Activated CD4-positive, alpha-beta T cell treated with anti-CD3 and anti-CD28 coated beads, Interleukin-2, amount 10 ng/mL, durations not matched to agents 24 days and 14 days (primary cell): ENCODE measurements around the gene FRMD4A. TPM values are rescaled to one million over a fixed set of nuclear protein-coding genes. Genes with fewer than 3 reads are reported as not detected.

Experiments
- DNase-seq: peaks from one replicate; pipeline ENCODE4 v3.0.0; 2022
- H3K27ac Mint-ChIP-seq: one replicate; pipeline ENCODE4 v1.8.0; 2022; ENCODE audit warnings: mild to moderate bottlenecking, mixed read lengths
- H3K27me3 Mint-ChIP-seq: one replicate; pipeline ENCODE4 v1.8.0; 2022; ENCODE audit warnings: mixed read lengths
- H3K36me3 Mint-ChIP-seq: one replicate; pipeline ENCODE4 v1.8.0; 2022; ENCODE audit warnings: low read depth, mild to moderate bottlenecking, mixed read lengths
- H3K4me1 Mint-ChIP-seq: one replicate; pipeline ENCODE4 v1.8.0; 2021; ENCODE audit warnings: mixed read lengths
- H3K4me3 Mint-ChIP-seq: one replicate; pipeline ENCODE4 v1.8.0; 2022; ENCODE audit warnings: mild to moderate bottlenecking, moderate library complexity, mixed read lengths
- H3K9me3 Mint-ChIP-seq: one replicate; pipeline ENCODE4 v1.8.0; 2021; ENCODE audit warnings: mixed read lengths
- intact Hi-C: fragments of 100-400 bp; cut with micrococcal nuclease; formaldehyde crosslinking; loops from one replicate; pipeline ENCODE4 v1.15.1; 2023
- total RNA-seq: library from RNA; stranded (reverse); gene quantifications from 2 replicates; pipeline ENCODE4 v1.2.3, GENCODE V29; 2022

Gene FRMD4A
- total RNA-seq, 1 donor from 2014 or later = 0.98 TPM

DNA sequence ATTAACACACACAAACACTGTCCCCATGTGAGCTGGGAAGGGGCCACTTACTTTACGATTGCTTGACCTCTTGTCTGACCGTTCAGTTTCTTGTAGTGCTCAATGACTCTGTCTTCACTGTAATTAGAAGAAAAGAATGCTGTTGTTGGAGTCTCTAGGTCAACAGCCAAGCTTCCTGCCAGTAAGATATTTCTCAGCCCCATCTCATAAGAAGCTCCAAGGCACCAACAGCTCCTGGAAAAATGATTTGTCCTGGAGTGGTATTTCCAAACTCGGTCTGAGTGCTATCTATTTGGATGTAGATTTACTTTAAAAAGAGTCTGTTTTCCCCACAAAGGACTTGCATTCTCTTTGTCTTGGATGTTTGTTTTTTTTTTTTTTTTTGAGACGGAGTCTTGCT, 590.3 kb downstream of the FRMD4A start:
- no peak overlapping the region for H3K27ac Mint-ChIP-seq
- H3K4me3 Mint-ChIP-seq = no peak overlapping the region
- peaks cover 16% of the 10 kb centered on the region for H3K27me3 Mint-ChIP-seq
- H3K36me3 Mint-ChIP-seq = no peaks in the 10 kb centered on the region
- H3K9me3 Mint-ChIP-seq = no peaks in the 10 kb centered on the region
- intact Hi-C loops = no loop called here
- no peak for DNase-seq
- H3K4me1 Mint-ChIP-seq = peaks cover 4% of the 10 kb centered on the region

DNA sequence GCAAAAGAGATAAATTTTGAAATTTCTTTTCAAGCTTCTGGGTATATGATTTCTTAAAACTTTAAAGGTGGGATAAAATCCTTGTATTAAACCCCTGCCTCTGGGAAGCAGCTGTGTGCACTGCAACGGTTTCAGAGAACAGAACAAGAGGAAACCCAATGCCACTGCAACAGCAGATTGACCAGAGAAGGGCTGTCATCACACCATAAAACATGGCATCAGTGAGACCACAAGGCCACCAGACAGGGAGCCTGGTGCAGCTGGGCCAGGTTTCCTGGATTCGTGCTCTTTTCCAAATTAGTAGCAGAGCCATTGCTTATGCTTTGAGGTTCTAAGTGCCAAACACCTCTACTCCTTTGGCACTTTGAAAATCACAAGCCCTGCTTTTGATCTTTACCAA, 591.5 kb downstream of the FRMD4A start:
- intact Hi-C loops = no loop called here
- DNase-seq = no peak
- no peaks in the 10 kb centered on the region for H3K9me3 Mint-ChIP-seq
- no peaks in the 10 kb centered on the region for H3K36me3 Mint-ChIP-seq
- H3K27me3 Mint-ChIP-seq = peaks cover 12% of the 10 kb centered on the region
- H3K4me3 Mint-ChIP-seq = no peak overlapping the region
- peaks cover 4% of the 10 kb centered on the region for H3K4me1 Mint-ChIP-seq
- no peak overlapping the region for H3K27ac Mint-ChIP-seq

DNA sequence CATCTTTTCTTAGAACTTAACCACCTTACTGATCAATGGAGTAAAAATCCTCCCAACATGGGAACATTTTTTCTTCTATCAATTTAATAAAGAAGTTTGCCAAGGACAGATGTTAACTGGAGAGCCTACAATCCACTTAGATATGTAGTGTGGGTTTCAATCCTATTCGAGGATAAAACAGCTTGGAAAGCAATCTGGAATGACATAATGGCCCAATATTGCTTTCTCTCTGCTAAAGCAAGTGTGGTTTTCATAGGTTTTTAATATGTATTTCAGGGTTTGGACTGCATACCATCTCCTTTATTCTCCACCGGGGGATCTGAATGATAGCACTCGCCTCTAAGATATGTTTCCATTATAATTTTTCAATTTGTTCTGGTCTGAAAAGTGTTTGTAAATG, 594.2 kb downstream of the FRMD4A start:
- H3K9me3 Mint-ChIP-seq = no peaks in the 10 kb centered on the region
- H3K4me1 Mint-ChIP-seq = no peaks in the 10 kb centered on the region
- no peaks in the 10 kb centered on the region for H3K36me3 Mint-ChIP-seq
- intact Hi-C loops = no loop called here
- H3K27me3 Mint-ChIP-seq = peaks cover 4% of the 10 kb centered on the region
- H3K4me3 Mint-ChIP-seq = no peak overlapping the region
- H3K27ac Mint-ChIP-seq = no peak overlapping the region
- DNase-seq = no peak

DNA sequence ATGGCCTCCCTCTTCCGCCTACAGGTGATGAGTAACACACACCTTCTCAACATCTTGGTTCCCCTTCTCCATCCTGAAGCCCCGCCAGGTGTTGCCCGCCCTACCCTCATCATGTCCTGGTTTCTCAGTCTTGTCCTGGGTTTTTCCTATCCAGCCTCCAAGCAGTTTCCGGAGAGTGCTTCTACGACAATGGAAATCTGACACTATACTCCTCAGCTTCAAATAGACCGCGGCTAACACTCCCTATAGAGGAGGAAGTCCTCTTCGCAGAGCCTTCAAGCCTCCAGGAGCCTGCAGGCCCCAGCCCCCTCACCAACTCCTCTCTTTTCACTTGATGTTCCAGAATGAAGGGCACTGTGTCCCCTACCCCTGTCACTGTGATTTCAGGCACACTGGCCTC, 596.6 kb downstream of the FRMD4A start:
- intact Hi-C loops = no loop called here
- H3K9me3 Mint-ChIP-seq = no peaks in the 10 kb centered on the region
- H3K27ac Mint-ChIP-seq = no peak overlapping the region
- H3K4me3 Mint-ChIP-seq = no peak overlapping the region
- H3K27me3 Mint-ChIP-seq = peaks cover 4% of the 10 kb centered on the region
- no peaks in the 10 kb centered on the region for H3K36me3 Mint-ChIP-seq
- no peaks in the 10 kb centered on the region for H3K4me1 Mint-ChIP-seq
- no peak for DNase-seq

DNA sequence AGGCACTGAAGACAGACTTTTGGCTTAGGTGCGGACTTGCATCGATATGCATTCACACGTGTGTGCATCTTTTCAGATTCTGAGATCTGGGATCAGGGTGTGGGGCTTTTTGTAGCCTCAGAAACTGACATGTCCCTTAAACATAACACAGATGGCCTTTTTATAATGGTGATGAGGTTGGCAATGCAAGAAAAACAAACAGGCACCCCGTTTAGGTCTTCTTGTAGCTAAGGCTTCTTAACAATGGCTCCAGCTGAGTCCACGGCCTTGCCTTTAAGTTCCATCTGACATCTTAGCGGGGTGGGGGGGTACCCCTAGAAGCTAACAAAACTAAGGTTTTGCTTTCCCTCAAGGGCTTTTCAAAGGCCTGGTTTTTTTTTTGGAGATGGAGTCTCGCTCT, 597.7 kb downstream of the FRMD4A start:
- H3K27ac Mint-ChIP-seq = no peak overlapping the region
- no peak overlapping the region for H3K4me3 Mint-ChIP-seq
- H3K4me1 Mint-ChIP-seq = no peaks in the 10 kb centered on the region
- no peaks in the 10 kb centered on the region for H3K36me3 Mint-ChIP-seq
- intact Hi-C loops = no loop called here
- no peak for DNase-seq
- H3K9me3 Mint-ChIP-seq = no peaks in the 10 kb centered on the region
- peaks cover 4% of the 10 kb centered on the region for H3K27me3 Mint-ChIP-seq

DNA sequence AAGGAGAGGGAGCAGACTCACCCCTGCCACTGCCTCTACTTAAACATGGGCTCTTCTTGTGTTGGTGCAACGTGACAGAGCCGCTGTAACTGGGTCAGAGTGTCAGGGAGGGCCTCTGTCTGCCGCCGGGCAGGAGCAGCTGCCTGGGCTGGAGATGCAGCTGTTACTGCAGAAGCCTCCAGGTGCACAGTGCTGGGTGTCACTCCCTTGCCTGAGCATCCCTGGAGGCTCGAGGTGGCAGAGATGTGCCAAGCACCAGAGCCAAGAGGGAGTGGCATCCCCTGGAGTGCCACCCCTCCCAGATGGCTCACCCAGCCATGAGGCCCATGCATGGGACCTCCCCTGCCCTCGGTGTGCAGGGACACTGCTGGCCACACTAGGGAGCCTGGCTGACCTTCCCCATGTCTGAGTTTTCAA, 598.3 kb downstream of the FRMD4A start:
- Mint-ChIP-seq H3K4me1 (no peaks in the 10 kb centered on the region), H3K36me3 (no peaks in the 10 kb centered on the region), H3K27ac (no peak overlapping the region), H3K9me3 (no peaks in the 10 kb centered on the region), H3K4me3 (no peak overlapping the region), H3K27me3 (peaks cover 4% of the 10 kb centered on the region)
- no peak for DNase-seq
- intact Hi-C loops = no loop called here

DNA sequence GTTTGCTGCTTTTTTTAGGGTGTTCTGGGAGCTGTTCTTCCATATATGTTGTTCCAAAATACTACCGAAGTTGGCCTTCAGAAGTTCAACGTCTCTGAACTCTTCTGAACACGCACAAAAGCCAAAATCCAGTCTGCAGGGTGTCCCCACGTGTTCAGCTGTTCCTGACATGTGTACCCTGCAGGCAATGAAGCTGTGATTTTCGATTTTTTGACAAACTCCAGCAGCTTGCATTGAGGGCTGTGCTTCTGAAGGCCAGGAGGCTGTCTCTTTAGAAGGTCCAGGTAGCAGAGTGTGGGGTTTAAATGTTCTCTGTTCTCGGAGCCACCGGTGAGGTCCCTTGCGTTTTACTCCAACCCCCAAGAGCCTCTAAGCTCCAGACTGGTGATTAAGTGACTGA, 598.9 kb downstream of the FRMD4A start:
- Mint-ChIP-seq H3K27me3 (peaks cover 4% of the 10 kb centered on the region), H3K4me1 (no peaks in the 10 kb centered on the region), H3K27ac (no peak overlapping the region), H3K9me3 (no peaks in the 10 kb centered on the region), H3K4me3 (no peak overlapping the region), H3K36me3 (no peaks in the 10 kb centered on the region)
- intact Hi-C loops = no loop called here
- no peak for DNase-seq

DNA sequence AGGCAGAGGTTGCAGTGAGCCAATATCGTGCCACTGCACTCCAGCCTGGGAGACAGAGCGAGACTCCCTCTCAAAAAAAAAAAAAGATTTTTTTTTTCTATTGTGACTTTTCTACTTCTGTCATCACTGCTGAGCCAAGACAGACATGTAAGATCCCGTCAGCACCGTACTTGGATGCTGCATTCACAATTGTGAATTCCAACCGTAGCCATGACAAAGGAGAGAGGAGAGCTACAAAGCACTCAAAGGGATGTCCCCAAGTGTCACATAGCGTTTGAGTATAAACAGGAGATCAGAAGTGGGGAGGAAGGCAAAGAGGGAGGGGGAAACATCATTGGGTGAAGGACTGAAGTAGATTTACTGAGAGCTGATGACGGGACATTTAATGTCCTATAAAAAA, 599.8 kb downstream of the FRMD4A start:
- DNase-seq = no peak
- intact Hi-C loops = no loop called here
- Mint-ChIP-seq H3K9me3 (no peaks in the 10 kb centered on the region), H3K27me3 (peaks cover 2% of the 10 kb centered on the region), H3K4me1 (no peaks in the 10 kb centered on the region), H3K4me3 (no peak overlapping the region), H3K27ac (no peak overlapping the region), H3K36me3 (no peaks in the 10 kb centered on the region)

DNA sequence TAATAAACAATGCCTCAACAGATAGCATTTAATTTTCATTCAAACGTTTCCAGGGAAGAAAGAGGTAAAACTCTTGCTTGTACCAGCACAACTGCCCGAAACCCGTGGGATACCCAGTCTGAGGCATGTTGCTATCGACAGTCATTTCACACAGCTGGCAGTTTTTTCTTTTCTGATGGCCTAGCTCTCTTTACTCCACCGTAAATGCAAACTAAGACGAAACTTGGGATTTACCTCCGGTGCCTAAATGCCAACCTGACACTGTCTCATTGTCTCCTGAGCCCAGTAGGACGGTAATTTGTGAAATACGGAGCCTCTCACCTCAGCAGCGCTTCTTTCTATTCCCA, 600.4 kb downstream of the FRMD4A start:
- Mint-ChIP-seq H3K36me3 (no peaks in the 10 kb centered on the region), H3K27ac (no peak overlapping the region)
- intact Hi-C loops = no loop called here

DNA sequence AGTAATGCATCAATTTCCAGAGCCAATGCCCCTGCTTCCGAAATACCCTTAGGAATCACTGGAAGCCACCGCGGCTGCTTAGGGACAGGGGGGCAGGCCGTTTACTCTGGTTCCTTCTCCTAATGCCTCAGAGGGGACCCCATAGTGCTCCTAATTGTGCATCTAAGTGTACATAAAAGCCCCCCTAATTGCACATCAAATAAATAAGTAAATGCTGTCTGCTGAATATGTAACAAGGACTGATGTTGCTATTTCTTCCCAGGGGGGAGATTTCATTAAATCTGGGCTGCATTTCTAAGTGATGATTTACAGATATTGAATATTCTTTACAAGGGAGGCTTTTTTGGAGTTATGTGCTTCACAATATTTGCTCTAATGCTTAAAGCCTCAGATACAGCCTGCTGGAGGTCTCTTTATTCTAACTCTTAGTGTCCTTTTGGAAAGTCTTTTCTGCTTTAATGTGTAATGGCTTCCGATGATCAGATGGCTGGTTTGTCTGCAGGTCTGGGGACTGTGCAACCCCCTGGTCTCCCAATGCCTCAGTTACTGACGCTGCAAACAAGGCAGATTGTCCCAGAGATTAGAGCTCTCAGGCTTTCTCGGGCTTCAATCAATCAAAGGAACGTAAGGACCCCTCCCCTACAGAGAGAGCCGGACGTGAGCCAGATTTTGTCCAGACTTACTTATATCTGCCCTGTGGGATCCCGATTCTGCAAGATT, 601.0 kb downstream of the FRMD4A start:
- no peaks in the 10 kb centered on the region for H3K4me1 Mint-ChIP-seq
- H3K36me3 Mint-ChIP-seq = no peaks in the 10 kb centered on the region
- intact Hi-C loops = no loop called here
- H3K27ac Mint-ChIP-seq = no peak overlapping the region
- H3K27me3 Mint-ChIP-seq = peaks cover 2% of the 10 kb centered on the region
- H3K9me3 Mint-ChIP-seq = no peaks in the 10 kb centered on the region
- no peak for DNase-seq
- no peak overlapping the region for H3K4me3 Mint-ChIP-seq

More for the DNA sequence above, 600.4 kb downstream of the FRMD4A start:
- peaks cover 2% of the 10 kb centered on the region for H3K27me3 Mint-ChIP-seq
- H3K4me3 Mint-ChIP-seq = no peak overlapping the region
- no peaks in the 10 kb centered on the region for H3K4me1 Mint-ChIP-seq
- no peaks in the 10 kb centered on the region for H3K9me3 Mint-ChIP-seq
- DNase-seq = no peak

DNA sequence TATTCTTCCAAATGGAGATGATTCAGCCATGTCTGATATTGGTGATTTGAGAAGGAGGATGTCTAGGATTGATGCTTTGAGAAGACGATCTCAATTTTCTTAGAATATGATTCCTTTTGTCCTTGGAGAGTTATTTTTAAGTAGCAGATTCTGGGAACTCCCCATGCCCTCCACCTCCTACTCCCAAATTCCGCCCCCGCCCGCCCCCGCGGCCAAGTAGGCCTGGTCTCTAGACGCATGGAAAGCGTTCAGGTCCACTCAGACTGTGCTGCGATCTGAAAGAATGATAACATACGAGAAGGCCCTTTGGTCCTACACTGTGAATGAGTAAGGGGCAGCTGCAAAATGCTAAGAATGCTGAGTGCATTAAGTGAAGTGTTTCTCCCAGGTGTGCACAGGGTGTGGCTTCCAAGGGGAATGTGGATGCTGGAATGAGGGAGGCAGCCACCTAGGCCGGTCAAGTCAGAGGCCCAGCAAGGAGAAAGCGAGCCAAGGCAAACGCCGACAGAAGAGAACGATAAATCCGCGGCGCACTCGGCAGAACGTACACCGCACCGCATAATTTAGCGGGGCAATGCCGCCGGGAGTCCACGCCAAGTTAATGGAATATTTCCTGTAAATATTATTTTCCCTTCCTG, 601.7 kb downstream of the FRMD4A start:
- Mint-ChIP-seq H3K4me1 (no peaks in the 10 kb centered on the region), H3K4me3 (no peak overlapping the region), H3K9me3 (no peaks in the 10 kb centered on the region), H3K36me3 (no peaks in the 10 kb centered on the region), H3K27me3 (peaks cover 2% of the 10 kb centered on the region), H3K27ac (no peak overlapping the region)
- no peak for DNase-seq
- intact Hi-C loops = no loop called here

DNA sequence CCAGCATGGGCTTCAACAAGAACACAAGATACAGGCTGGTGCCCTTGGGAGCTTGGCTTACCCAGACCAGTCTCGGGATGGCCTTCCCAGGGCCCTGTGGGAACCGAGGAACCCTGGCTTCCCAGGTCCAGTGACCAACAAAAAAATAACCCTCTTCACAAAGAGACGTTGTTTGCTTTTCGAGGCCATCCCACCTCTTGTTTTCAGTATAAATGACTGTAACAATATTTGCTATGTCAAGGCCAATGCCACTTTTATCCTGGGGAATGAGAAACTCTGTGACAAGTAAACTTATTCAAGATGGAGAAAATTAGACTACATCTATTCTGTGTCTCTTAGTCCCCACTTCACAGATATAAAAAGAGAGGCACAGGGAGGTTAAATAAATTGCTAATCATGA, 605.1 kb downstream of the FRMD4A start:
- intact Hi-C loops = no loop called here
- Mint-ChIP-seq H3K27ac (no peak overlapping the region), H3K9me3 (peaks cover under 1% of the 10 kb centered on the region), H3K4me3 (no peak overlapping the region), H3K27me3 (no peaks in the 10 kb centered on the region), H3K36me3 (no peaks in the 10 kb centered on the region), H3K4me1 (peaks cover 5% of the 10 kb centered on the region)
- DNase-seq = no peak

DNA sequence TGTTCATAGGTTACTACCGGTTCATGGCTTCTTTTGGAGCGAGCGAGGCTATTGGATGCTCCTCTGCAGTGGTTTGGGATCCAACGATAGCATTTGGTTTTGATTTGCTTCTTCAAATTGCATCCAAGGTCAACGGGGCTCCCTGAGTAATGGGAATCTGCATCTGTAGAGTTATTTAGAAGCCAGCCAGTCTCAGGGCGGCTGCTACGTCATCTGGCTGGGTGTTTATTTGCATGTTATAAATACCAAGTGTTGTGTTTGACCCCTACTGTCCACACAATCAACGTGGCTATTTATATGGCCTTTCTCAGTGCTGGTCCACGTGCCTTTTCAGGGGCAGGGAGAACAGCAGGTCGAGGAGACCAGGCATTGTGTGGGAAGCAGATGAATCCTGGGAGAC, 606.2 kb downstream of the FRMD4A start:
- Mint-ChIP-seq H3K4me3 (no peak overlapping the region), H3K9me3 (peaks cover 5% of the 10 kb centered on the region), H3K4me1 (peaks cover 5% of the 10 kb centered on the region), H3K36me3 (no peaks in the 10 kb centered on the region), H3K27ac (no peak overlapping the region), H3K27me3 (peaks cover 3% of the 10 kb centered on the region)
- intact Hi-C loops = no loop called here
- DNase-seq = no peak

DNA sequence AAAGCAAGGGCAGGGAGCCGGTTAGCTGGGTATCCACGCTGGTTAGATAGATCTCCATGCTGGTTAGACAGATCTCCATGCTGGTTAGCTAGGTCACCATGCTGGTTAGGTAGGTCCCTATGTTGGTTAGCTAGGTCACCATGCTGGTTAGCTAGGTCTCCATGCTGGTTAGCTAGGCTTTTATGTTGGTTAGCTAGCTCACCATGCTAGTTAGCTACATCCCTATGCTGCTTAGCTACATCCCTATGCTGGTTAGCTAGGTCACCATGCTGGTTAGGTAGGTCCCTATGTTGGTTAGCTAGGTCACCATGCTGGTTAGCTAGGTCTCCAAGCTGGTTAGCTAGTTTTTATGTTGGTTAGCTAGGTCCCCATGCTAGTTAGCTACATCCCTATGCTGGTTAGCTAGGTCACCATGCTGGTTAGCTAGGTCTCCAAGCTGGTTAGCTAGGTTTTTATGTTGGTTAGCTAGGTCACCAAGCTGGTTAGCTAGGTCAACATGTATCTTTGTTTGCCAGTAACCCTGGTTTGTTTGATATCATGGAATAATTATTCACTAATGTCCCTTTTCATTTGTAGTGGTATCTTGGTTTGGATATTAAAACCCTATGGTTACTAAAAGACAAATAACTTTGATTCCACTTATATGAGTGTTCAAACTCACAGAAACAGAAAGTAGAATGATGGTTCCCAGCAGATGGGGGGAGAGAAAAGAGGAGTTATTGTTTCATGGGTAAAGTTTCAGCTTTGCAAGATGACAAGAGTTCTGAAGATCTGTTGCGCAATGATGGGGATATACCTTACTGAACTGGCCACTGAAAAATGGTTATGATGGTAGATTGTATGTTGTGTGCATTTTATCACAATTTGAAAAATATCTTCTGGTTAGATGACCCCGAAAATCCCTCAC, 607.7 kb downstream of the FRMD4A start:
- intact Hi-C loops = no loop called here
- peaks cover 12% of the 10 kb centered on the region for H3K4me1 Mint-ChIP-seq
- peaks cover 5% of the 10 kb centered on the region for H3K9me3 Mint-ChIP-seq
- peaks cover 11% of the 10 kb centered on the region for H3K27me3 Mint-ChIP-seq
- H3K27ac Mint-ChIP-seq = no peak overlapping the region
- no peak overlapping the region for H3K4me3 Mint-ChIP-seq
- H3K36me3 Mint-ChIP-seq = no peaks in the 10 kb centered on the region
- no peak for DNase-seq
